CD4-positive, alpha-beta memory T cell (primary cell): ENCODE data around the gene TEX44. TPM values are rescaled to one million over a fixed set of nuclear protein-coding genes. Genes with fewer than 3 reads are reported as not detected.

Experiments
- CTCF ChIA-PET: fragments of 350-600 bp; sonication (Branson Sonifier 250); formaldehyde crosslinking; loops from one replicate; lab custom pipeline; 2021; ENCODE audit warnings: inconsistent platforms; ENCODE audit not compliant: partially characterized antibody; lab: Charles Lee
- POLR2A ChIA-PET: fragments of 350-600 bp; sonication (Branson Sonifier 250); formaldehyde crosslinking; loops from one replicate; lab custom pipeline; 2021; ENCODE audit not compliant: partially characterized antibody; lab: Charles Lee
- DNase-seq, 5 donors: peaks; one replicate each; pipeline versions ENCODE4 v3.0.0 to v3.0.0-alpha.2; 2020 to 2022; ENCODE audit warnings: mixed read lengths in 1 of 5
- H3K27ac ChIP-seq: one replicate; pipeline ENCODE4 v1.7.0; 2013; ENCODE audit warnings: low read depth, low read length
- H3K27me3 ChIP-seq: 2 replicates; pipeline ENCODE4 v1.7.0; 2013; ENCODE audit warnings: mild to moderate bottlenecking, low read length, moderate library complexity; ENCODE audit not compliant: insufficient read depth
- H3K36me3 ChIP-seq: 2 replicates; pipeline ENCODE4 v1.7.0; 2013; ENCODE audit warnings: mild to moderate bottlenecking, low read length, moderate library complexity; ENCODE audit not compliant: insufficient read depth
- H3K4me1 ChIP-seq: 2 replicates; pipeline ENCODE4 v1.7.0; 2013; ENCODE audit warnings: mild to moderate bottlenecking, low read length, moderate library complexity; ENCODE audit not compliant: insufficient read depth
- H3K4me3 ChIP-seq, 2 donors: one replicate each; pipeline ENCODE4 v1.7.0; 2013; ENCODE audit warnings: low read length in 2 of 2, mild to moderate bottlenecking in 1 of 2
- H3K9me3 ChIP-seq, 2 donors: one replicate each; pipeline ENCODE4 v1.7.0; 2013; ENCODE audit warnings: low read length in 2 of 2, control low read depth in 1 of 2; ENCODE audit not compliant: control insufficient read depth in 1 of 2
- H3K27ac Mint-ChIP-seq, 7 donors: one replicate each; pipeline ENCODE4 v1.8.0; 2020 to 2021; ENCODE audit warnings: mixed read lengths in 7 of 7, mild to moderate bottlenecking in 6 of 7, inconsistent platforms in 3 of 7, moderate library complexity in 3 of 7
- H3K27me3 Mint-ChIP-seq, 2 donors: one replicate each; pipeline ENCODE4 v1.8.0; 2020 to 2021; ENCODE audit warnings: mixed read lengths in 2 of 2
- H3K36me3 Mint-ChIP-seq, 2 donors: one replicate each; pipeline ENCODE4 v1.8.0; 2020 to 2021; ENCODE audit warnings: mixed read lengths in 2 of 2, inconsistent platforms in 1 of 2, mild to moderate bottlenecking in 1 of 2
- H3K4me1 Mint-ChIP-seq, 4 donors: one replicate each; pipeline ENCODE4 v1.8.0; 2020 to 2021; ENCODE audit warnings: mixed read lengths in 4 of 4, mild to moderate bottlenecking in 1 of 4
- H3K4me3 Mint-ChIP-seq, 8 donors: one replicate each; pipeline ENCODE4 v1.8.0; 2020 to 2021; ENCODE audit warnings: mixed read lengths in 8 of 8, mild to moderate bottlenecking in 7 of 8, moderate library complexity in 6 of 8, inconsistent platforms in 3 of 8
- H3K9me3 Mint-ChIP-seq, 8 donors: one replicate each; pipeline ENCODE4 v1.8.0; 2020 to 2021; ENCODE audit warnings: mixed read lengths in 8 of 8, mild to moderate bottlenecking in 5 of 8, inconsistent platforms in 3 of 8, moderate library complexity in 1 of 8
- intact Hi-C: fragments of 100-400 bp; cut with micrococcal nuclease; formaldehyde crosslinking; loops from one replicate; pipeline ENCODE4 v1.15.1; 2023
- polyA plus RNA-seq, 2 donors: library from polyadenylated mRNA; unstranded; fragments of 300-500 nt; fragmentation: Illumina TruSeq; gene quantifications; one replicate each; pipeline ENCODE4 v1.2.3, GENCODE V29; 2021
- total RNA-seq, 2 experiments: library from RNA; stranded (reverse); gene quantifications; one replicate each; pipeline ENCODE4 v1.2.3, GENCODE V29; 2021

TEX44 gene
- total and polyA plus RNA-seq, 4 experiments from 2014 or later = not detected

- H3K27ac Mint-ChIP-seq = peak overlapping the region in 5 of 7 donors; percentile 18 to 76 (median 58)
- no peaks in the 10 kb centered on the region for H3K27me3 Mint-ChIP-seq
- Histone ChIP-seq H3K9me3 (no peaks in the 10 kb centered on the region), H3K4me1 (peaks cover 23% of the 10 kb centered on the region), H3K4me3 (no peak overlapping the region), H3K36me3 (no peaks in the 10 kb centered on the region), H3K27ac (no peak overlapping the region), H3K27me3 (no peaks in the 10 kb centered on the region)
- intact Hi-C loops = no loop called here
- H3K4me1 Mint-ChIP-seq = peaks cover 18 to 46% (median 32%) of the 10 kb centered on the region in 4 donors
- H3K4me3 Mint-ChIP-seq = peak overlapping the region; percentile 6 to 73 (median 52)
- ChIA-PET CTCF (interaction anchor here (1.1 to 13.3 kb wide), 3 partner anchors 15 to 98 kb away, joined by 4 to 286 read pairs (median 155); no protein-coding TSS in a partner anchor), POLR2A (interaction anchor here (2.1 kb wide), 1 partner anchor 91 kb away, joined by 7 read pairs; no protein-coding TSS in a partner anchor)
- DNase-seq = no peak
- H3K9me3 Mint-ChIP-seq = no peaks in the 10 kb centered on the region
- H3K36me3 Mint-ChIP-seq = no peaks in the 10 kb centered on the region
These were observed 23.6 kb downstream of the TEX44 start for GRCh38 chr2:231616296-231616695.

GRCh38 chr2:231617059-231617926, 24.6 kb downstream of the TEX44 start:
- Histone ChIP-seq H3K27me3 (no peaks in the 10 kb centered on the region), H3K36me3 (no peaks in the 10 kb centered on the region), H3K4me3 (no peak overlapping the region), H3K27ac (no peak overlapping the region), H3K4me1 (peaks cover 17% of the 10 kb centered on the region), H3K9me3 (no peaks in the 10 kb centered on the region)
- H3K9me3 Mint-ChIP-seq = no peaks in the 10 kb centered on the region
- intact Hi-C loops = no loop called here
- ChIA-PET POLR2A (interaction anchor here (1.1 to 2.1 kb wide), 3 partner anchors 90 to 153 kb away, joined by 3 to 7 read pairs (median 4); partner anchors contain the start of gene NCL), CTCF (interaction anchor here (1.1 to 13.3 kb wide), 3 partner anchors 16 to 96 kb away, joined by 4 to 286 read pairs (median 4); no protein-coding TSS in a partner anchor)
- H3K4me1 Mint-ChIP-seq = peaks cover 20 to 48% (median 28%) of the 10 kb centered on the region in 4 donors
- peak overlapping the region in 5 of 8 donors; percentile 4 to 69 (median 14) for H3K4me3 Mint-ChIP-seq
- H3K27ac Mint-ChIP-seq = peak overlapping the region; percentile 6 to 76 (median 58)
- no peaks in the 10 kb centered on the region for H3K36me3 Mint-ChIP-seq
- DNase-seq = no peak
- no peaks in the 10 kb centered on the region for H3K27me3 Mint-ChIP-seq

- no peaks in the 10 kb centered on the region for H3K27me3 Mint-ChIP-seq
- H3K27me3 ChIP-seq = no peaks in the 10 kb centered on the region
- H3K9me3 Mint-ChIP-seq = no peaks in the 10 kb centered on the region
- H3K4me3 ChIP-seq = no peak overlapping the region
- no peaks in the 10 kb centered on the region for H3K36me3 ChIP-seq
- H3K4me1 ChIP-seq = no peaks in the 10 kb centered on the region
- no peaks in the 10 kb centered on the region for H3K9me3 ChIP-seq
- ChIA-PET POLR2A (interaction anchor here (0.6 to 1.1 kb wide), 2 partner anchors 9 to 16 kb away, joined by 3 read pairs; no protein-coding TSS in a partner anchor), CTCF (interaction anchor here (0.9 to 4.0 kb wide), 8 partner anchors 9 to 93 kb away, joined by 3 to 16 read pairs (median 4); no protein-coding TSS in a partner anchor)
- peak overlapping the region in 6 of 7 donors; percentile 1 to 66 (median 58) for H3K27ac Mint-ChIP-seq
- no peak overlapping the region for H3K27ac ChIP-seq
- peaks cover 6 to 22% (median 9%) of the 10 kb centered on the region in 4 donors for H3K4me1 Mint-ChIP-seq
- peak overlapping the region in 5 of 8 donors; percentile 17 to 54 (median 43) for H3K4me3 Mint-ChIP-seq
- no peaks in the 10 kb centered on the region for H3K36me3 Mint-ChIP-seq
- DNase-seq = no peak
- intact Hi-C loops = no loop called here
These were observed 28.6 kb downstream of the TEX44 start for GRCh38 chr2:231621051-231621879.

- no peaks in the 10 kb centered on the region for H3K27me3 ChIP-seq
- peaks cover 4% of the 10 kb centered on the region for H3K4me1 ChIP-seq
- DNase-seq = no peak
- H3K27ac Mint-ChIP-seq = no peak overlapping the region
- no peak overlapping the region for H3K4me3 Mint-ChIP-seq
- no peaks in the 10 kb centered on the region for H3K36me3 Mint-ChIP-seq
- no peaks in the 10 kb centered on the region for H3K9me3 Mint-ChIP-seq
- H3K4me3 ChIP-seq = no peak overlapping the region
- POLR2A ChIA-PET = interaction anchor here (1.1 to 1.5 kb wide), 2 partner anchors 9 to 49 kb away, joined by 3 to 5 read pairs; no protein-coding TSS in a partner anchor
- CTCF ChIA-PET = interaction anchor here (0.7 to 4.0 kb wide), 8 partner anchors 10 to 91 kb away, joined by 3 to 16 read pairs (median 4); no protein-coding TSS in a partner anchor
- intact Hi-C loops = no loop called here
- H3K9me3 ChIP-seq = no peaks in the 10 kb centered on the region
- H3K27ac ChIP-seq = no peak overlapping the region
- no peaks in the 10 kb centered on the region for H3K36me3 ChIP-seq
- peaks cover 3 to 15% (median 5%) of the 10 kb centered on the region in 4 donors for H3K4me1 Mint-ChIP-seq
- no peaks in the 10 kb centered on the region for H3K27me3 Mint-ChIP-seq
These were observed 30.3 kb downstream of the TEX44 start for GRCh38 chr2:231622963-231623362.

GRCh38 chr2:231626449-231626848, 33.8 kb downstream of the TEX44 start:
- Mint-ChIP-seq H3K36me3 (no peaks in the 10 kb centered on the region), H3K4me1 (peaks cover 3 to 14% (median 5%) of the 10 kb centered on the region in 4 donors)

GRCh38 chr2:231627384-231628120, 34.9 kb downstream of the TEX44 start:
- no peak overlapping the region for H3K4me3 ChIP-seq
- no peaks in the 10 kb centered on the region for H3K36me3 ChIP-seq
- no peaks in the 10 kb centered on the region for H3K36me3 Mint-ChIP-seq
- POLR2A ChIA-PET = no interaction called here
- CTCF ChIA-PET = interaction anchor here (1.0 to 1.7 kb wide), 5 partner anchors 14 to 91 kb away, joined by 3 to 7 read pairs (median 5); no protein-coding TSS in a partner anchor
- H3K9me3 Mint-ChIP-seq = no peaks in the 10 kb centered on the region
- peaks cover 6% of the 10 kb centered on the region for H3K4me1 ChIP-seq
- H3K27ac Mint-ChIP-seq = no peak overlapping the region
- no peak overlapping the region for H3K27ac ChIP-seq
- no peak for DNase-seq
- peak overlapping the region in 3 of 8 donors; percentile 5 to 44 (median 33) for H3K4me3 Mint-ChIP-seq
- intact Hi-C loops = no loop called here
- H3K27me3 ChIP-seq = no peaks in the 10 kb centered on the region
- peaks cover 1 to 8% (median 5%) of the 10 kb centered on the region in 4 donors for H3K4me1 Mint-ChIP-seq
- H3K9me3 ChIP-seq = no peaks in the 10 kb centered on the region
- no peaks in the 10 kb centered on the region for H3K27me3 Mint-ChIP-seq

More at GRCh38 chr2:231626449-231626848, 33.8 kb downstream of the TEX44 start:
- no peaks in the 10 kb centered on the region for H3K36me3 ChIP-seq
- H3K4me3 Mint-ChIP-seq = no peak overlapping the region
- H3K9me3 ChIP-seq = no peaks in the 10 kb centered on the region
- H3K27ac Mint-ChIP-seq = no peak overlapping the region
- no peak overlapping the region for H3K27ac ChIP-seq
- ChIA-PET POLR2A (no interaction called here), CTCF (interaction anchor here (0.7 to 1.7 kb wide), 3 partner anchors 13 to 90 kb away, joined by 3 to 7 read pairs (median 4); no protein-coding TSS in a partner anchor)
- no peaks in the 10 kb centered on the region for H3K27me3 ChIP-seq
- peaks cover 6% of the 10 kb centered on the region for H3K4me1 ChIP-seq
- H3K4me3 ChIP-seq = no peak overlapping the region
- intact Hi-C loops = no loop called here
- H3K27me3 Mint-ChIP-seq = no peaks in the 10 kb centered on the region
- H3K9me3 Mint-ChIP-seq = no peaks in the 10 kb centered on the region
- DNase-seq = no peak
